Lower lobe of right lung (tissue), 2 donors: ENCODE measurements around the gene MACROD2. TPM values are rescaled to one million over a fixed set of nuclear protein-coding genes. Genes with fewer than 3 reads are reported as not detected.

Source experiments
- ATAC-seq, 2 donors: fragments of 200-7000 bp; cut with Tn5 transposase; one replicate each; pipeline ENCODE4 v1.9.1; 2020 to 2022; ENCODE audit warnings: mild to moderate bottlenecking in 2 of 2, moderate library complexity in 2 of 2
- DNase-seq: peaks from one replicate; pipeline ENCODE4 v3.0.0-alpha.2; 2020
- H3K27ac ChIP-seq: fragments of 200-600 bp; one replicate; pipeline ENCODE4 v1.8.0; 2022
- H3K27me3 ChIP-seq: fragments of 200-600 bp; one replicate; pipeline ENCODE4 v1.8.0; 2022; ENCODE audit warnings: low read depth
- H3K36me3 ChIP-seq: fragments of 200-600 bp; one replicate; pipeline ENCODE4 v1.8.0; 2022; ENCODE audit warnings: mild to moderate bottlenecking
- H3K4me1 ChIP-seq: fragments of 200-600 bp; one replicate; pipeline ENCODE4 v1.8.0; 2022
- H3K4me3 ChIP-seq: fragments of 200-600 bp; one replicate; pipeline ENCODE4 v1.8.0; 2022; ENCODE audit warnings: mild to moderate bottlenecking
- H3K9me3 ChIP-seq: fragments of 200-600 bp; one replicate; pipeline ENCODE4 v1.8.0; 2022
- CTCF ChIP-seq: fragments of 200-600 bp; IDR thresholded peaks from one replicate; pipeline ENCODE4 v1.8.0; 2022; ENCODE audit warnings: antibody characterized with exemption, mild to moderate bottlenecking
- intact Hi-C: fragments of 100-400 bp; cut with DNase I; formaldehyde crosslinking; loops from one replicate; pipeline ENCODE4 v1.11.0; 2022
- total RNA-seq: library from RNA; stranded (reverse); fragmentation: NEBNext Ultra II Directional; extraction: Animal tissue kit (Norgen Biotek cat#: 25700); gene quantifications from one replicate; pipeline ENCODE4 v1.2.1, GENCODE V29; 2021
- donor health status: DM: no; HTN: yes; CAD: no; lungs with severe emphysema.

The MACROD2 gene
- total RNA-seq, 1 donor from 2014 or later, result 73.0 TPM

GRCh38 chr20:15837563-15837962 lies 1842.2 kb downstream of the MACROD2 start:
- no peaks in the 10 kb centered on the region for H3K4me1 ChIP-seq
- TF ChIP-seq CTCF, result no peak
- H3K4me3 ChIP-seq, result no peak overlapping the region
- no peak overlapping the region for H3K27ac ChIP-seq
- intact Hi-C loops, result no loop called here
- no peaks in the 10 kb centered on the region for H3K9me3 ChIP-seq
- no peak for DNase-seq
- H3K27me3 ChIP-seq, result no peaks in the 10 kb centered on the region
- ATAC-seq, result no peak
- H3K36me3 ChIP-seq, result no peaks in the 10 kb centered on the region

- DNase-seq, result no peak
- intact Hi-C loops, result no loop called here
- H3K36me3 ChIP-seq, result no peaks in the 10 kb centered on the region
- no peak overlapping the region for H3K4me3 ChIP-seq
- no peak overlapping the region for H3K27ac ChIP-seq
- no peaks in the 10 kb centered on the region for H3K27me3 ChIP-seq
- no peak for TF ChIP-seq CTCF
- no peaks in the 10 kb centered on the region for H3K9me3 ChIP-seq
- no peak for ATAC-seq
- no peaks in the 10 kb centered on the region for H3K4me1 ChIP-seq
These were observed 1843.2 kb downstream of the MACROD2 start for GRCh38 chr20:15838466-15838865.

- Histone ChIP-seq H3K4me1 (no peaks in the 10 kb centered on the region), H3K9me3 (no peaks in the 10 kb centered on the region), H3K27ac (no peak overlapping the region), H3K27me3 (no peaks in the 10 kb centered on the region), H3K4me3 (no peak overlapping the region), H3K36me3 (no peaks in the 10 kb centered on the region)
- TF ChIP-seq CTCF, result no peak
- ATAC-seq (no peak), DNase-seq (no peak)
- intact Hi-C loops, result no loop called here
These were observed 1845.5 kb downstream of the MACROD2 start for GRCh38 chr20:15840636-15841301.

GRCh38 chr20:15842872-15843271 lies 1847.6 kb downstream of the MACROD2 start:
- Histone ChIP-seq H3K4me1 (no peaks in the 10 kb centered on the region), H3K4me3 (no peak overlapping the region), H3K36me3 (no peaks in the 10 kb centered on the region), H3K27me3 (no peaks in the 10 kb centered on the region), H3K27ac (no peak overlapping the region), H3K9me3 (no peaks in the 10 kb centered on the region)
- DNase-seq, result no peak
- no peak for ATAC-seq
- TF ChIP-seq CTCF, result no peak
- intact Hi-C loops, result no loop called here

- TF ChIP-seq CTCF, result no peak
- DNase-seq, result no peak
- Histone ChIP-seq H3K9me3 (no peaks in the 10 kb centered on the region), H3K36me3 (no peaks in the 10 kb centered on the region), H3K27me3 (no peaks in the 10 kb centered on the region), H3K27ac (no peak overlapping the region), H3K4me1 (no peaks in the 10 kb centered on the region), H3K4me3 (no peak overlapping the region)
- ATAC-seq, result no peak
- intact Hi-C loops, result no loop called here
These were observed 1848.5 kb downstream of the MACROD2 start for GRCh38 chr20:15843777-15844176.
